CMK (cell line): ENCODE data around the gene SNX7.

Source experiments
- DNase-seq: peaks from one replicate; pipeline ENCODE4 v3.0.0-alpha.2; 2010; ENCODE audit warnings: low read depth

Gene SNX7

GRCh38 chr1:98697781-98698180 lies 36.3 kb downstream of the SNX7 start:
- no peak for DNase-seq

GRCh38 chr1:98698625-98699024 lies 37.1 kb downstream of the SNX7 start:
- DNase-seq = no peak

DNA sequence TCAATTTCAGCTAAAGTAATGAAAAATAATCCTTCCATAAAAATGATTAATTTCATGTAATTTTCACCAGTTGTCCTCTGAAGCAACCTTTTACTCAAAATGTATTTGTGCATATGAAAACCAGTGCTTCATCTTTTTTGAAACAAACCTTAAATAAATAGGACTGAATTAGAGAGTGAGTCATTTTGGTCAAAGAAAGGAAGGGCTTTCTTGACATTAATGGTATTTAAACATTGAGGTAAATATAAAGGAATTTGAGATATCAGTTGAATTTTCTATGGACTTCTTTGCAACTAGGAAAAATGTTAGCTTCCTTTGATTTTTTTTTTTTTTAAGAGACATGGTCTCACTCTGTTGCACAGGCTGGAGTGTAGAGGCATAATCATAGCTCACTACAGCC lies 38.7 kb downstream of the SNX7 start:
- no peak for DNase-seq

- no peak for DNase-seq
These were observed 41.5 kb downstream of the SNX7 start for GRCh38 chr1:98702976-98703375.

- no peak for DNase-seq
These were observed 43.0 kb downstream of the SNX7 start for GRCh38 chr1:98704474-98704873.

- DNase-seq = no peak
These were observed 43.5 kb downstream of the SNX7 start for GRCh38 chr1:98704971-98705370.

GRCh38 chr1:98705591-98705990 lies 44.1 kb downstream of the SNX7 start:
- DNase-seq = no peak

DNA sequence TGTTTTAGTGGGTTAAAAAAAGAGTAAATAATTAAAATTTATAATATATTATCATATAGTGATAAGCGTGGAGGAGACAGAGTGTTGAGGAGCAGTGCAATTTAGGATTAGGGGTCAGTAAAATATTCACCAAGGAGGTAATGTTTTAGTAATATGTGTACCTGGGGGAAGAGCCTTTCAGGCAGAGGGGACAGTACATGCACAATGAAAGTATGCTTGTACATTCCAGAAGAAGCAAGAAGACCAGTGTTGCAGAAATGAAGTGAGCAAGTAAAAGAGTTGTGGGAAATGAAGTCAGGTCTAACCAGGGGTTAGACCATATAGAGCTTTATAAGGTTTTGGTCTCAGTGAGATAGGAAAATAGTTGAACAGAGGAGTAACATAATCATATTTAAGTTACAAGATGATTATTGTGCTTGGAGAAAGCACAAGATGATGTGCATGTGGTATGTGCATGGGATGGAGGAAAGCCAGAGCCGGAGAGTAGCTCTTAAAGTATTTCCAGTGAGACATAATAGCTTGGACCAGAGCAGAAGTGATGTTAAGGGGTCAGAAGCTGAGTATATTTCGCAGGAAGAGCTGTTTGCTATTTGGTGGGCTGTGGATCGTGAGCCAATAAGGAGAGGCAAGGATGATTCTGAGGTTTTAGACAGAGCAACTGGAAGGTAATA lies 44.8 kb downstream of the SNX7 start:
- no peak for DNase-seq

GRCh38 chr1:98707556-98707955 lies 46.0 kb downstream of the SNX7 start:
- DNase-seq = no peak

DNA sequence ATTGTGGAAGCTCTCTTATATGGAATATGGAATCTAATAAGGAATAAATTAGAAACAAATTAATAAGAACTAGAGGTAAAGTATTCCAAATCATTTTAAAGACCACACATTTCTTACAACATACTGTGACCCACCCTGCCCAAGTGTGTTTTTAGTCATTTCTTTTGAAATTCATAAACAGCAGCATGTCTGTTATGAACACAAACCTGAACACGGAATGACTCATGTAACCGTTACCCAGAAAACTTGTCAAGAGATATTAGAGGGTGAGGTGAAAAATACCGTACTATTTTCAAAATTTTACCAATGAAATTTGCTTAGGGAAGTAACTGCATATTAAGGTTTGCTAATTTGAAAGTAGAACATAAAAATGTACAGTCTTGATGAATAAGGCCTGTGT lies 48.4 kb downstream of the SNX7 start:
- no peak for DNase-seq

DNA sequence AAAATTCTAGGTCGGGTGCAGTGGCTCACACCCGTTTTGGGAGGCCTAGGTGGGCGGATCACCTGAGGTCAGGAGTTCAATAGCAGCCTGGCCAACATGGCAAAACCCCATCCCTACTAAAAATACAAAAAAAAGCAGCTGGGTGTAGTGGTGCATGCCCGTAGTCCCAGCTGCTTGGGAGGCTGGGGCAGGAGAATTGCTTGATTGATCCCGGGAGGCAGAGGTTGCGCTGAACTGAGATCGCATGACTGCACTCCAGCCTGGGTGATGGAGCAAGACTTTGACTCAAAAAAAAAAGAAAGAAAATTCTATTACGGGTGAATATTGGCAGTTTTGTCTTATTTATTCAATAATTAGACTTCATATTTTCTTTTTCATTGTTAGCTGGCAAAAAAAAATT lies 62.1 kb downstream of the SNX7 start:
- DNase-seq = no peak

- DNase-seq = no peak
These were observed 71.7 kb downstream of the SNX7 start for GRCh38 chr1:98732985-98733781.

GRCh38 chr1:98733782-98734112 lies 72.2 kb downstream of the SNX7 start:
- no peak for DNase-seq

DNA sequence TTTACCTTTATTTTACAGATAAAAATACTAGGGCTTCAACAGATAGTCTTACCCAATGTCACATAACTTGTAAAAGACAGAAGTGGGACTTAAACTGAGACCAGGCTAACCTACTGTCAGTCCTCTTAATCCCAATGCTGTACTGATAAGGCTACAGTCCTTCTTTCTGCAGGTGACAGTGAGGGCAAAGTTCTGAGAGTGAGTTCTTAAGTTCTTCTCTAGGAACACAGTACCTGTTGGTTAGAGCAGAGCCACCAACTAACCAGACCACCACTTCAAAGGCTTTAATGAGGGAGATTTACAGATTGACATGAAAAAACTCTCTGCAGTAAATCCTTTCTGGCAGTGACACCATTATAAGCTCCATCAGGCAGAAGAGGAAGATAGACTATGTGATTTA lies 74.2 kb downstream of the SNX7 start:
- no peak for DNase-seq

GRCh38 chr1:98737835-98738234 lies 76.3 kb downstream of the SNX7 start:
- DNase-seq = no peak

DNA sequence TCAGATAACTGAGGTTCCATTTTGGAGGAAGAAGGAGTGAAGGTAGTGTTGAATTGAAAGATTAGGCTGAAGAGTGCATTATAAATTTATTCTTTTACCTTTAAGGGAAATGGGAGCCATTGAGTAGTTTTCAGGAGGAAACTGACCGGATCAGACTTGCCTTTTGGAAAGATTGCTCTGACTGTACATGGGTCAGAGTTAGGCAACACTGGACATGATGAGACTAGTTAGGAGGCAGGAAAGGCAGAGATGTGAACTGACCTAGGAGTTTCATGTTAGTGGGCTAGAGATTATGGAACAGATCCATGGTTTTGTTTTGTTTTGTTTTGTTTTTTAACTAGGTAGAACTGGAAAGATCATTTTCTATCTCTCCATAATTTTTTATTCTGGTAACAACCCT lies 78.2 kb downstream of the SNX7 start:
- no peak for DNase-seq

DNA sequence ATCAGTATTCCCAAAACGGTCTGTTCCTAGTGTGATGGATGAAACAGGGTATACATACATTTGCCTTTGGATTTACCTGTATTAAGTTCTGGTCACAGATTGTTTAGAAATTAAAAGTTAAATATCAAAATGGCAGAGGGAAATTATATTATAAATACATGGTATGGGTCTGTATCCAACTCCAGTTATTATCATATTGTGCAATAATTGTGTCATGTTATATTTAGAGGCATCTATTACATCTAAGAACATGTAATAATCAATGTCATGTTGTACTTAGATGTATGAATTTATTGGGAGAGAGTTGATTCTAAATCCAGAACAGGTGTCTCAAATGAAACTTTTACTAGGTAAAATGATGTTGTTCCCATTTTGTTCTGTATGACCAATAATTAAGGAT lies 79.6 kb downstream of the SNX7 start:
- no peak for DNase-seq

- DNase-seq = no peak
These were observed 87.7 kb downstream of the SNX7 start for GRCh38 chr1:98749152-98749756.

- DNase-seq = no peak
These were observed 92.7 kb downstream of the SNX7 start for GRCh38 chr1:98754176-98754575.

- DNase-seq = no peak
These were observed 99.8 kb downstream of the SNX7 start for GRCh38 chr1:98761219-98761865.

DNA sequence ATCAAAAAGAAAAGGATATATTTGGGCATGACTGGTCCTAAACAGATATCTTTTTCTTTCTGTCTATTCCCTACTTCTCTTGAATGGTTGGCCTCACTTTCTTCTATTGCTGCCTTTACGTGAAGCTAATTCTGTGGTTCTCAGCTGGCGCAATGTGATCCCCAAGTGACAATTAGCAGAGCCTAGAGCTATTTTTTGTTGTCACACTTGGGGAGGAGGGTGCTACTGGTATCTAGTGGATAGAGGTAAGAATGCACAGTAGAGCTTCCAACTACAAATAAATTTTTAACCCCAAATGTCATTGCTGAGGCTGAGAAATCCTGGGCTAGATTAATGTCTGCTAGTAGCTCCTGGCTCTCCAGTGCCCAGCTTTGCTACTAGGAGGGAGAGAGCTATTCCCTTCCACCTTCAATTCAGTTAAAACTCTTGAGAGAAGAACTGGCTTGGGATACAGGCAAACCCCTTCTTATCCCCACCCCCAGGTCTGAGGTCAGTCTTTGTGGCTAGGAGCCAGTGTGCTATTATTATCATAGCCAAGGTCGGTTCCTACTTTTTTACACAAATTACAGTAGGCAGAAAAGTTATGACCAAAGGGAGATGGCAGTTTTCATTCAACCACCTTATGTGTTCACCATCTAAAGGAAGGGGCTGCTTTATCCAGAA lies 102.1 kb downstream of the SNX7 start:
- no peak for DNase-seq

GRCh38 chr1:98764485-98764884 lies 103.0 kb downstream of the SNX7 start:
- DNase-seq = no peak

DNA sequence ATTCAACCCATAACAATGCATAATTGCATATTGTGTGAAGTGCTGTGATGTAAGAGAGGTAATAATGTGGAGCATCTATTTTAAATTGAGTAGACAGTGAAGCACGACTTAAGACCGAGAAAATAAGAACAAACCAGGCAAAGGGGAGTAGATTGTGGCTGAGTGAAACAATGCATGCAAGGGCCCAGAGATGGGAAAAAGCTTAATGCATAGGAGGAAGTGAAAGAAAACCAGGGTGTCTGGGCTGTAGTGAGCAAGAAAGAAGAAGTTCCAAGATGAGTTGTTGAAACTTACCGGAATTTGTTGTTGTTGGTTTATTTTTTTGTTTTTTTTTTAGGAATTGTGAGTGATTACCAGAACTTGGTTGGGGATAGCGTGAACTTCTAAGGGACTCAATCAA lies 104.7 kb downstream of the SNX7 start:
- no peak for DNase-seq
